Measurements from ENCODE around the gene EML4.
"Not testable (repeated sequence)": the region's sequence is repeated elsewhere in the genome, so short reads cannot be mapped to it uniquely, and the experiment has no call there.

Gene EML4

GRCh38 chr2:42170619-42171395, 1.7 kb downstream of the EML4 start:
- no peaks in the 10 kb centered on the region for H3K36me3 ChIP-seq (ENCODE audit: control insufficient read depth in 5 of 5, insufficient read depth in 5 of 5, low read length in 5 of 5)
- H3K27me3 ChIP-seq (ENCODE audit: control insufficient read depth in 5 of 5, insufficient read depth in 4 of 5, low read length in 5 of 5) = no peaks in the 10 kb centered on the region
- peaks cover 2 to 34% (median 28%) of the 10 kb centered on the region in 5 donors for H3K4me1 ChIP-seq (ENCODE audit: control insufficient read depth in 5 of 5, insufficient read depth in 5 of 5, low read length in 5 of 5)
- no peaks in the 10 kb centered on the region for H3K9me3 ChIP-seq (ENCODE audit: control insufficient read depth in 5 of 5, low read length in 5 of 5)
- H3K9ac ChIP-seq (ENCODE audit: low read length in 5 of 5) = peak overlapping the region in 4 of 5 donors; percentile 68 to 95 (median 89)
- H3K27ac ChIP-seq (ENCODE audit: low read depth, low read length) = peak overlapping the region; percentile 64
- H3K4me3 ChIP-seq (ENCODE audit: low read depth in 1 of 5, low read length in 5 of 5) = peak overlapping the region; percentile 86 to 94 (median 89)

- no peaks in the 10 kb centered on the region for H3K9me3 ChIP-seq (ENCODE audit: control insufficient read depth in 5 of 5, low read length in 5 of 5)
- H3K9ac ChIP-seq (ENCODE audit: low read length in 5 of 5) = peak overlapping the region in 2 of 5 donors; percentile 13 to 51
- peaks cover 2 to 34% (median 28%) of the 10 kb centered on the region in 5 donors for H3K4me1 ChIP-seq (ENCODE audit: control insufficient read depth in 5 of 5, insufficient read depth in 5 of 5, low read length in 5 of 5)
- H3K27me3 ChIP-seq (ENCODE audit: control insufficient read depth in 5 of 5, insufficient read depth in 4 of 5, low read length in 5 of 5) = no peaks in the 10 kb centered on the region
- H3K27ac ChIP-seq (ENCODE audit: low read depth, low read length) = peak overlapping the region; percentile 34
- H3K36me3 ChIP-seq (ENCODE audit: control insufficient read depth in 5 of 5, insufficient read depth in 5 of 5, low read length in 5 of 5) = no peaks in the 10 kb centered on the region
- peak overlapping the region; percentile 16 to 94 (median 40) for H3K4me3 ChIP-seq (ENCODE audit: low read depth in 1 of 5, low read length in 5 of 5)
Measured at GRCh38 chr2:42171396-42171980, 2.3 kb downstream of the EML4 start.

GRCh38 chr2:42172020-42172419, 2.9 kb downstream of the EML4 start:
- H3K9ac ChIP-seq (ENCODE audit: low read length in 5 of 5) = peak overlapping the region in 1 of 5 donors; percentile 51
- no peaks in the 10 kb centered on the region for H3K9me3 ChIP-seq (ENCODE audit: control insufficient read depth in 5 of 5, low read length in 5 of 5)
- H3K4me3 ChIP-seq (ENCODE audit: low read depth in 1 of 5, low read length in 5 of 5) = peak overlapping the region in 3 of 5 donors; percentile 16 to 40 (median 34)
- H3K27ac ChIP-seq (ENCODE audit: low read depth, low read length) = no peak overlapping the region
- H3K36me3 ChIP-seq (ENCODE audit: control insufficient read depth in 5 of 5, insufficient read depth in 5 of 5, low read length in 5 of 5) = no peaks in the 10 kb centered on the region
- H3K27me3 ChIP-seq (ENCODE audit: control insufficient read depth in 5 of 5, insufficient read depth in 4 of 5, low read length in 5 of 5) = no peaks in the 10 kb centered on the region
- peaks cover 2 to 34% (median 28%) of the 10 kb centered on the region in 5 donors for H3K4me1 ChIP-seq (ENCODE audit: control insufficient read depth in 5 of 5, insufficient read depth in 5 of 5, low read length in 5 of 5)

GRCh38 chr2:42172566-42172965, 3.4 kb downstream of the EML4 start:
- H3K4me1 ChIP-seq (ENCODE audit: control insufficient read depth in 5 of 5, insufficient read depth in 5 of 5, low read length in 5 of 5) = peaks cover 2 to 34% (median 28%) of the 10 kb centered on the region in 5 donors
- no peaks in the 10 kb centered on the region for H3K9me3 ChIP-seq (ENCODE audit: control insufficient read depth in 5 of 5, low read length in 5 of 5)
- H3K27ac ChIP-seq (ENCODE audit: low read depth, low read length) = no peak overlapping the region
- peak overlapping the region in 1 of 5 donors; percentile 24 for H3K9ac ChIP-seq (ENCODE audit: low read length in 5 of 5)
- no peaks in the 10 kb centered on the region for H3K27me3 ChIP-seq (ENCODE audit: control insufficient read depth in 5 of 5, insufficient read depth in 4 of 5, low read length in 5 of 5)
- no peaks in the 10 kb centered on the region for H3K36me3 ChIP-seq (ENCODE audit: control insufficient read depth in 5 of 5, insufficient read depth in 5 of 5, low read length in 5 of 5)
- no peak overlapping the region for H3K4me3 ChIP-seq (ENCODE audit: low read depth in 1 of 5, low read length in 5 of 5)

GRCh38 chr2:42173467-42173866, 4.3 kb downstream of the EML4 start:
- H3K27ac ChIP-seq (ENCODE audit: low read depth, low read length); H3K27me3 ChIP-seq (ENCODE audit: control insufficient read depth in 5 of 5, insufficient read depth in 4 of 5, low read length in 5 of 5); H3K9ac ChIP-seq (ENCODE audit: low read length in 5 of 5); H3K4me3 ChIP-seq (ENCODE audit: low read depth in 1 of 5, low read length in 5 of 5); H3K36me3 ChIP-seq (ENCODE audit: control insufficient read depth in 5 of 5, insufficient read depth in 5 of 5, low read length in 5 of 5); H3K9me3 ChIP-seq (ENCODE audit: control insufficient read depth in 5 of 5, low read length in 5 of 5): not testable (repeated sequence)
- peaks cover 2 to 33% (median 28%) of the 10 kb centered on the region in 5 donors for H3K4me1 ChIP-seq (ENCODE audit: control insufficient read depth in 5 of 5, insufficient read depth in 5 of 5, low read length in 5 of 5)

GRCh38 chr2:42176992-42177738, 8.0 kb downstream of the EML4 start:
- Histone ChIP-seq H3K4me1 (ENCODE audit: control insufficient read depth in 5 of 5, insufficient read depth in 5 of 5, low read length in 5 of 5) (peaks cover 0 to 19% (median 8%) of the 10 kb centered on the region in 5 donors), H3K9ac (ENCODE audit: low read length in 5 of 5) (no peak overlapping the region), H3K27me3 (ENCODE audit: control insufficient read depth in 5 of 5, insufficient read depth in 4 of 5, low read length in 5 of 5) (no peaks in the 10 kb centered on the region), H3K36me3 (ENCODE audit: control insufficient read depth in 5 of 5, insufficient read depth in 5 of 5, low read length in 5 of 5) (no peaks in the 10 kb centered on the region), H3K27ac (ENCODE audit: low read depth, low read length) (no peak overlapping the region), H3K4me3 (ENCODE audit: low read depth in 1 of 5, low read length in 5 of 5) (no peak overlapping the region), H3K9me3 (ENCODE audit: control insufficient read depth in 5 of 5, low read length in 5 of 5) (no peaks in the 10 kb centered on the region)

GRCh38 chr2:42178335-42178734, 9.2 kb downstream of the EML4 start:
- H3K4me3 ChIP-seq (ENCODE audit: low read depth in 1 of 5, low read length in 5 of 5) = no peak overlapping the region
- H3K27me3 ChIP-seq (ENCODE audit: control insufficient read depth in 5 of 5, insufficient read depth in 4 of 5, low read length in 5 of 5) = no peaks in the 10 kb centered on the region
- H3K36me3 ChIP-seq (ENCODE audit: control insufficient read depth in 5 of 5, insufficient read depth in 5 of 5, low read length in 5 of 5) = no peaks in the 10 kb centered on the region
- peaks cover 0 to 13% (median 5%) of the 10 kb centered on the region in 5 donors for H3K4me1 ChIP-seq (ENCODE audit: control insufficient read depth in 5 of 5, insufficient read depth in 5 of 5, low read length in 5 of 5)
- no peak overlapping the region for H3K27ac ChIP-seq (ENCODE audit: low read depth, low read length)
- no peaks in the 10 kb centered on the region for H3K9me3 ChIP-seq (ENCODE audit: control insufficient read depth in 5 of 5, low read length in 5 of 5)
- H3K9ac ChIP-seq (ENCODE audit: low read length in 5 of 5) = no peak overlapping the region

GRCh38 chr2:42180300-42180699, 11.1 kb downstream of the EML4 start:
- Histone ChIP-seq H3K9me3 (ENCODE audit: control insufficient read depth in 5 of 5, low read length in 5 of 5) (no peaks in the 10 kb centered on the region), H3K4me1 (ENCODE audit: control insufficient read depth in 5 of 5, insufficient read depth in 5 of 5, low read length in 5 of 5) (peaks cover 0 to 17% (median 5%) of the 10 kb centered on the region in 5 donors), H3K9ac (ENCODE audit: low read length in 5 of 5) (no peak overlapping the region), H3K27me3 (ENCODE audit: control insufficient read depth in 5 of 5, insufficient read depth in 4 of 5, low read length in 5 of 5) (no peaks in the 10 kb centered on the region), H3K4me3 (ENCODE audit: low read depth in 1 of 5, low read length in 5 of 5) (no peak overlapping the region), H3K36me3 (ENCODE audit: control insufficient read depth in 5 of 5, insufficient read depth in 5 of 5, low read length in 5 of 5) (no peaks in the 10 kb centered on the region), H3K27ac (ENCODE audit: low read depth, low read length) (no peak overlapping the region)

GRCh38 chr2:42182654-42183308, 13.6 kb downstream of the EML4 start:
- Histone ChIP-seq H3K4me1 (ENCODE audit: control insufficient read depth in 5 of 5, insufficient read depth in 5 of 5, low read length in 5 of 5) (peaks cover 0 to 28% (median 17%) of the 10 kb centered on the region in 5 donors), H3K9me3 (ENCODE audit: control insufficient read depth in 5 of 5, low read length in 5 of 5) (no peaks in the 10 kb centered on the region)

More at GRCh38 chr2:42182654-42183308, 13.6 kb downstream of the EML4 start:
- Histone ChIP-seq H3K9ac (ENCODE audit: low read length in 5 of 5) (no peak overlapping the region), H3K4me3 (ENCODE audit: low read depth in 1 of 5, low read length in 5 of 5) (no peak overlapping the region), H3K27me3 (ENCODE audit: control insufficient read depth in 5 of 5, insufficient read depth in 4 of 5, low read length in 5 of 5) (no peaks in the 10 kb centered on the region), H3K36me3 (ENCODE audit: control insufficient read depth in 5 of 5, insufficient read depth in 5 of 5, low read length in 5 of 5) (no peaks in the 10 kb centered on the region), H3K27ac (ENCODE audit: low read depth, low read length) (no peak overlapping the region)

Data from subcutaneous abdominal adipose tissue (tissue), 5 donors.